H9 (cell line): ENCODE results near the gene PDHX. TPM values are rescaled to one million over a fixed set of nuclear protein-coding genes. Genes with fewer than 3 reads are reported as not detected.

Experiments
- DNase-seq: peaks from one replicate; pipeline ENCODE4 v3.0.0-alpha.2; 2017
- H2AFZ ChIP-seq: one replicate; pipeline ENCODE4 v1.6.1; 2013; ENCODE audit warnings: mild to moderate bottlenecking, low read length, control low read depth, moderate library complexity
- H2AK5ac ChIP-seq: 2 replicates; pipeline ENCODE4 v1.6.1; 2013; ENCODE audit warnings: low read length, control low read depth, mixed read lengths; ENCODE audit not compliant: insufficient read length
- H2BK120ac ChIP-seq: one replicate; pipeline ENCODE4 v1.6.1; 2013; ENCODE audit warnings: low read depth, mild to moderate bottlenecking, low read length, control low read depth, inconsistent platforms; ENCODE audit not compliant: poor library complexity, severe bottlenecking
- H2BK12ac ChIP-seq: 2 replicates; pipeline ENCODE4 v1.6.1; 2013; ENCODE audit warnings: low read length, control low read depth, mixed read lengths, low read depth; ENCODE audit not compliant: insufficient read length
- H2BK15ac ChIP-seq: 2 replicates; pipeline ENCODE4 v1.6.1; 2013; ENCODE audit warnings: low read depth, low read length, control low read depth
- H2BK20ac ChIP-seq: one replicate; pipeline ENCODE4 v1.6.1; 2013; ENCODE audit warnings: low read depth, mild to moderate bottlenecking, low read length, control low read depth, inconsistent platforms; ENCODE audit not compliant: poor library complexity, severe bottlenecking
- H2BK5ac ChIP-seq: 2 replicates; pipeline ENCODE4 v1.6.1; 2013; ENCODE audit warnings: low read length, control low read depth, mixed read lengths; ENCODE audit not compliant: insufficient read length
- H3K14ac ChIP-seq: 2 replicates; pipeline ENCODE4 v1.6.1; 2013; ENCODE audit warnings: low read length, control low read depth; ENCODE audit not compliant: insufficient read depth
- H3K18ac ChIP-seq: 2 replicates; pipeline ENCODE4 v1.6.1; 2013; ENCODE audit warnings: low read depth, mild to moderate bottlenecking, mixed read lengths, low read length, control low read depth; ENCODE audit not compliant: insufficient read length
- H3K23ac ChIP-seq: 2 replicates; pipeline ENCODE4 v1.6.1; 2013; ENCODE audit warnings: low read length, control low read depth, mixed read lengths, low read depth; ENCODE audit not compliant: insufficient read length
- H3K23me2 ChIP-seq: 2 replicates; pipeline ENCODE4 v1.6.1; 2013; ENCODE audit warnings: low read depth, mild to moderate bottlenecking, mixed read lengths, low read length, control low read depth; ENCODE audit not compliant: insufficient read length, poor library complexity, severe bottlenecking
- H3K27ac ChIP-seq: 2 replicates; pipeline ENCODE4 v1.5.1; 2013; ENCODE audit warnings: low read length, control low read depth, mixed read lengths, low read depth; ENCODE audit not compliant: insufficient read length
- H3K27me3 ChIP-seq: 2 replicates; pipeline ENCODE4 v1.6.1; 2013; ENCODE audit warnings: low read length, control low read depth, inconsistent platforms; ENCODE audit not compliant: insufficient read depth
- H3K4ac ChIP-seq: 2 replicates; pipeline ENCODE4 v1.6.1; 2013; ENCODE audit warnings: low read depth, mild to moderate bottlenecking, control low read depth, inconsistent platforms, low read length, moderate library complexity
- H3K4me1 ChIP-seq: 2 replicates; pipeline ENCODE4 v1.6.1; 2013; ENCODE audit warnings: low read length, control low read depth, inconsistent platforms; ENCODE audit not compliant: insufficient read depth
- H3K4me2 ChIP-seq: 2 replicates; pipeline ENCODE4 v1.6.1; 2013; ENCODE audit warnings: low read length, control low read depth, mixed read lengths; ENCODE audit not compliant: insufficient read length, insufficient read depth
- H3K56ac ChIP-seq: 2 replicates; pipeline ENCODE4 v1.6.1; 2013; ENCODE audit warnings: low read depth, mild to moderate bottlenecking, mixed read lengths, low read length, control low read depth; ENCODE audit not compliant: insufficient read length
- H3K79me1 ChIP-seq: 2 replicates; pipeline ENCODE4 v1.6.1; 2013; ENCODE audit warnings: low read depth, mild to moderate bottlenecking, moderate library complexity, low read length, control low read depth, inconsistent platforms; ENCODE audit not compliant: insufficient read depth, poor library complexity, severe bottlenecking
- H3K79me2 ChIP-seq: 2 replicates; pipeline ENCODE4 v1.6.1; 2013; ENCODE audit warnings: low read length, control low read depth, inconsistent platforms; ENCODE audit not compliant: insufficient read depth
- H3K9ac ChIP-seq: 2 replicates; pipeline ENCODE4 v1.6.1; 2013; ENCODE audit warnings: low read length, control low read depth, mixed read lengths; ENCODE audit not compliant: insufficient read length; ENCODE audit errors: extremely low read depth
- H3K9me3 ChIP-seq: one replicate; pipeline ENCODE4 v1.6.1; 2013; ENCODE audit warnings: low read depth, low read length, inconsistent platforms; ENCODE audit not compliant: control insufficient read depth
- H3T11ph ChIP-seq: one replicate; pipeline ENCODE4 v1.6.1; 2013; ENCODE audit warnings: mild to moderate bottlenecking, low read length, control low read depth, inconsistent platforms
- H4K20me1 ChIP-seq: one replicate; pipeline ENCODE4 v1.6.1; 2013; ENCODE audit not compliant: control insufficient read depth, insufficient read length, insufficient read depth
- H4K5ac ChIP-seq: 2 replicates; pipeline ENCODE4 v1.6.1; 2013; ENCODE audit warnings: low read depth, mild to moderate bottlenecking, mixed read lengths, low read length, control low read depth; ENCODE audit not compliant: insufficient read length
- H4K8ac ChIP-seq: replicated peaks from 2 replicates; pipeline ENCODE4 v1.6.1; 2013; ENCODE audit warnings: low read length, control low read depth, mixed read lengths, low read depth; ENCODE audit not compliant: insufficient read length
- H4K91ac ChIP-seq: 2 replicates; pipeline ENCODE4 v1.6.1; 2013; ENCODE audit warnings: low read depth, mild to moderate bottlenecking, moderate library complexity, mixed read lengths, low read length, control low read depth; ENCODE audit not compliant: insufficient read length
- H3K27ac Mint-ChIP-seq, 3 experiments: 2 replicates in 2 of 3; 3 replicates in 1 of 3; pipeline ENCODE4 v1.8.0; 2020 to 2021; ENCODE audit warnings: mixed read lengths in 3 of 3, mild to moderate bottlenecking in 1 of 3, moderate library complexity in 1 of 3
- H3K27me3 Mint-ChIP-seq: 2 replicates; pipeline ENCODE4 v1.8.0; 2021; ENCODE audit warnings: low read depth, mild to moderate bottlenecking, moderate library complexity, mixed read lengths
- H3K36me3 Mint-ChIP-seq, 3 experiments: 2 replicates in 2 of 3; 3 replicates in 1 of 3; pipeline ENCODE4 v1.8.0; 2020 to 2021; ENCODE audit warnings: low read depth in 3 of 3, mixed read lengths in 3 of 3; ENCODE audit not compliant: insufficient read depth in 1 of 3
- H3K4me1 Mint-ChIP-seq, 2 experiments: 2 replicates each; pipeline ENCODE4 v1.8.0; 2020; ENCODE audit warnings: mixed read lengths in 2 of 2
- H3K4me3 Mint-ChIP-seq, 2 experiments: 2 replicates in 1 of 2; 3 replicates in 1 of 2; pipeline ENCODE4 v1.8.0; 2020 to 2021; ENCODE audit warnings: mild to moderate bottlenecking in 2 of 2, mixed read lengths in 2 of 2, moderate library complexity in 1 of 2
- H3K9me3 Mint-ChIP-seq, 2 experiments: 2 replicates in 1 of 2; 3 replicates in 1 of 2; pipeline ENCODE4 v1.8.0; 2020; ENCODE audit warnings: mild to moderate bottlenecking in 2 of 2, mixed read lengths in 2 of 2, moderate library complexity in 1 of 2
- CTCF ChIP-seq: fragments of 200-600 bp; sonication (generic); conservative IDR thresholded peaks from 3 replicates; pipeline ENCODE4 v1.8.0; 2021; ENCODE audit warnings: antibody characterized with exemption, mild to moderate bottlenecking
- WGBS: extraction: QIAGEN DNeasy Blood & Tissue Kit; methylation state at CpG from one replicate; pipeline ENCODE4 v1.1.7; 2013; ENCODE audit warnings: missing lambda C conversion rate, low lambda C conversion rate, mixed read lengths; ENCODE audit not compliant: insufficient read length; ENCODE audit errors: extremely low coverage; 5-methylcytosine and 5-hydroxymethylcytosine counted together
- total RNA-seq: library from RNA; stranded (reverse); gene quantifications from 2 replicates; pipeline ENCODE4 v1.2.1, GENCODE V29; 2021

The PDHX gene
- total RNA-seq, 1 experiment from 2014 or later, result 40.1 TPM

GRCh38 chr11:34940026-34940677, 23.7 kb downstream of the PDHX start:
- Histone ChIP-seq H3K14ac (no peak overlapping the region), H3T11ph (no peak overlapping the region), H4K8ac (no peak overlapping the region), H3K27me3 (no peaks in the 10 kb centered on the region), H3K27ac (no peak overlapping the region), H2AK5ac (no peak overlapping the region), H3K79me1 (peaks cover 2% of the 10 kb centered on the region), H3K79me2 (peaks cover 2% of the 10 kb centered on the region; the same call in 1 of the 2 replicates), H3K9me3 (no peaks in the 10 kb centered on the region), H3K4me1 (no peaks in the 10 kb centered on the region), H2AFZ (no peak overlapping the region), H2BK12ac (no peak overlapping the region), H3K18ac (no peak overlapping the region), H2BK5ac (no peak overlapping the region), H2BK15ac (no peak overlapping the region), H3K23ac (no peak overlapping the region), H3K9ac (no peak overlapping the region), H4K5ac (no peak overlapping the region), H3K4ac (no peak overlapping the region), H3K56ac (no peak overlapping the region), H4K91ac (no peak overlapping the region), H2BK120ac (no peak overlapping the region), H3K4me2 (no peak overlapping the region), H3K23me2 (no peaks in the 10 kb centered on the region), H4K20me1 (no peaks in the 10 kb centered on the region), H2BK20ac (no peak overlapping the region)
- no peaks in the 10 kb centered on the region for H3K27me3 Mint-ChIP-seq
- peaks cover 6 to 8% (median 6%) of the 10 kb centered on the region in 3 experiments for H3K36me3 Mint-ChIP-seq
- DNase-seq, result no peak
- WGBS, result no CpG with 5 or more reads among the region's 4 CpGs
- H3K4me1 Mint-ChIP-seq, result peaks cover 4 to 9% of the 10 kb centered on the region in 2 experiments; a peak in 3 of 4 replicates
- no peak for TF ChIP-seq CTCF
- peaks cover 3 to 4% of the 10 kb centered on the region in 2 experiments; a peak in 4 of 5 replicates for H3K9me3 Mint-ChIP-seq
- no peak overlapping the region for H3K4me3 Mint-ChIP-seq
- no peak overlapping the region for H3K27ac Mint-ChIP-seq
